GM21576 (cell line): ENCODE results near the gene UMAD1.
"Not testable (repeated sequence)": the region's sequence is repeated elsewhere in the genome, so short reads cannot be mapped to it uniquely, and the experiment has no call there.

Experiments
- ATAC-seq: cut with Tn5 transposase; IDR thresholded peaks from one replicate; pipeline ENCODE4 v1.9.1; 2021; ENCODE audit warnings: mild to moderate bottlenecking, moderate library complexity; ENCODE audit not compliant: unreplicated experiment

Gene UMAD1

GRCh38 chr7:7820939-7821338 is 180.4 kb downstream of the UMAD1 start:
- peak; percentile 36 for ATAC-seq

DNA sequence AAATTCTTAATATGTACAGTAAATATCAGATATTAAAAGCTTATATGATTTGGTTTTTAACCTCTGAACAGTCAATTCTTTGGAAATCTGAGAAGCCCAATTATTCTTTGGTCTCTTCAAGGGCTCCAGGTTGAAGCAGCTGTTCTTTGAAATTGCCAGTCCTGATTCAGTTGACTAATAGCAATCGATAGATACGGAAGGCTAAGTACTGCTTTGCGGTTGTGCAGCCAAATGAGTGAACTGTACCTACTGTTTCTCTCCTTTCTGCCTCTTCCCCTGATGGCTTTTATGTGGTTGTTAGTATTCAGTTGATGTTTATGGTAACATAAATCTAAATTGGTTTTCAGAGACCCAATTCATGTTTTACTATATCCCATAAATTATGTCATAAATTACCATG is 181.0 kb downstream of the UMAD1 start:
- no peak for ATAC-seq

- ATAC-seq, result not testable (repeated sequence)
These were observed 184.7 kb downstream of the UMAD1 start for GRCh38 chr7:7825294-7825693.

DNA sequence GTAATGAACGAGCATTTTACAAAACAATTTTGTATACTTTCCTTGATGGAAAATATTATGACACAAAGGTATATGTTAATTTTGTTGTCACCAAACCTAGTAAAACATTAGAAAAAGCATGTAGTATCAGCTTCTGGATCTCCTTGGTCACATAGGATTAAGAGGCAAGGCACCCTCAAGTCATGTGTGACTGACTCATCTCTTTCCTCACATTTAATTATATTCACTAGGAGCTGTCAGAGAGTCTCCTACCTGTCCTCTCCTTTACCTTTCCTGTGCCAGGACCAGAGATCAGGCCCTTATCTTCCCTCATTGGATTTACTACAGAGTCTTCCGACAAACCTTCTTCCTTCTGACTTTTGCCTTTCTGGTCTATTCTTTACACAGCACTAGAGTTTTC is 189.1 kb downstream of the UMAD1 start:
- ATAC-seq, result no peak

DNA sequence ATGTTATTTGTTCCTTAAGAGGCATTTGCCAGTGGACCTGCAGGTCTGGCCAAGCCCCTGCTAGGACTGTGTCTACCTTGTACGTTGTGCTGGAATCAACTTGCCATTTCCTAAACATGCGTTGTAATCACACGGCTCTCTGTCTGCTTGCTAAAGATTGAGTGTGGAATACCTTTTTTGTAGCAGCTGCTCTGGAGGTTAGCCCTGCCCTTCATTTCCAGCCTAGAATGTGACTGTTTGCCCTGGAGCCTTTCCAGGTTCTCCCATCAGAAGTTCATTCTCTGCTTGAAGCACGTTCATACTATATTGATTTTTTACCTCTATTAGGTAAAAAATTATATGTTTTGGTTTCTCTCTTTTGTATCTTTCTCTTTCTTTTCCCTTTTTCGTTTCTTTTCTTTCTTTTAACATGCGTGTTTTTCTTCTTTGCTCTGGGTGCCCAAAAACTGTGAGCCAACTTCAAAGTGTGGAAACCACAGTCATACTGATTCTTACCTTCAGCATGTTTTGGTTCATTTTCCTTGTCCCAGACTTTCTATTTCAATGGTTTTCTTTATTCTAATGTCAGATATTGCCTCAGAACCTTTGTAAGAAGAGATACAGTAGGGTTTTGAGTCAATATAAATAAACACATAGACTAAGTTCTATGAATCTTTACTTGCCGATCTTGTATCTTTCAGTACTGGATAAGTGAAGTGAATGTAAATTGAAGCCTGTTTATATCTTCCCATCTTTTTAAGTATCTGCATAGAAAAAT is 189.7 kb downstream of the UMAD1 start:
- ATAC-seq, result no peak

- ATAC-seq, result no peak
These were observed 192.0 kb downstream of the UMAD1 start for GRCh38 chr7:7832518-7832917.

DNA sequence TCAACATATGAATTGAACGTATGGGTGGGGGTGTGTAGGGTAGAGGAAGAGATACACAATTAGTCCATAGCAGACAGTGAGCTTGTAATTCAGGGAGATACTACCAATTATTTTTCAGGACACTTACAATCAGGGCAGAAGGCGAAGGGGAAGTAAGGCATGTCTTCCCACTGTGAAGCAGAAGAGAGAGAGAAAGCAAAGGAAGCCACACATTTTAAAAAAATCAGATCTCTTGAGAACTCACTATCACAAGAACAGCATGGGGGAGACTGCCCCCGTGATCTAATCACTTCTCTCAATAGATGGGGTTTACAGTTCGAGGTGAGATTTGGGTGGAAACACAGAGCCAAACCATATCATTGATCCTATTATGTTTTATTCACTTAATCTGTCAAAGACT is 194.2 kb downstream of the UMAD1 start:
- ATAC-seq, result no peak

DNA sequence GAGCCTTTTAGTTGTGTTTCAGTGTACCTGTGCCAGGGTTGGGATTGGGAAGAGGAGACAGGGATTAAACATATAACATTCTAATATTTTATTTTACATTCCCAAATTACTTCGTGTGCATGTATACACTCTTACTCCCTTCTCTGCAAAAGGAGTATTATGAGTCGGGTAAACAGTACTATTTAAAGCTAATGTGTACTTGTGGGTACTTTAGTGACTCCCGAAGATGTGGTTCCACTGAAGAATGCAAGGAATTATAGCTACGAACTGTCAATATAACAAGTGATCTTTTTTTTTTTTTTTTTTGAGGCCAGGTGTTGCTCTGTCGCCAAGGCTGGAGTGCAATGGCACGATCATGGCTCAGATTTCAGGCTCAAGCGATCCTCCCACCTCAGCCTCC is 200.5 kb downstream of the UMAD1 start:
- no peak for ATAC-seq

- no peak for ATAC-seq
These were observed 202.7 kb downstream of the UMAD1 start for GRCh38 chr7:7843240-7843639.

DNA sequence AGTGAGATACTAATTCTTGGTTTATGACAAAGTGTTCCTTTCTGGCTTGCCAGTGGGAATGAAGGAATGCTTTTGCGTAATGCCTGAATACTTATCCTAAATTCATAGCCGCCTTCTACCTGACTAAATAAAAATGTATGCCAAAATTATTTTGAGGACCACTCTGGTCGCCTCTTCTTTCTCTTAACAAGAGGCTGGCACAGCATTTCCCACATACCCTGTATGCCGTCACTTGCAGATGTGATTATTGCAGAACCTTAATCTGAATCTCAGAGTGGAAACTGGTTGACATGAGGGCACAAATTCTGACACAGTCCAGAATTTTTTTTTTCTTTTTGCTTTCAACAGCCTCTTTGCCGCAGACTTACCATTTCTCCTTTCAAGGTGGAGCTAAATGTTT is 203.4 kb downstream of the UMAD1 start:
- no peak for ATAC-seq

DNA sequence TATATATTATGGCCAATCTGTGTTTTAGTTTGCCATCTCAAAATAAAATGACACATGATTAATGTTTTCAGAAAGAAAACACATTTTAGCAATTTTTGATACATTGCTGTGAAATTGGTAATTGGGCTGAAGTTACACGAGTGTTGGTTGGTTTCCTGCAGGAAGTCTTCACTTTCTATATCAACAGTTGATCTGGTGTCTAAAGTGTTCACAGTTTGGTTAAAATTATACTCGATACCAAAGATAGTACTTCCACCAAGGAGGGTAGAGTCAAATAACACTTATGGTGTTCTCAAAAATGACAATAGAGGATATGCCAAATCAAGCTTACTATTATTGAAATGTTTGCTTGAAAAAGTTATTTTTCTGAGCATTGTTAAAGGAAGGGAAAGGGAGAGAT is 207.7 kb downstream of the UMAD1 start:
- ATAC-seq, result no peak

DNA sequence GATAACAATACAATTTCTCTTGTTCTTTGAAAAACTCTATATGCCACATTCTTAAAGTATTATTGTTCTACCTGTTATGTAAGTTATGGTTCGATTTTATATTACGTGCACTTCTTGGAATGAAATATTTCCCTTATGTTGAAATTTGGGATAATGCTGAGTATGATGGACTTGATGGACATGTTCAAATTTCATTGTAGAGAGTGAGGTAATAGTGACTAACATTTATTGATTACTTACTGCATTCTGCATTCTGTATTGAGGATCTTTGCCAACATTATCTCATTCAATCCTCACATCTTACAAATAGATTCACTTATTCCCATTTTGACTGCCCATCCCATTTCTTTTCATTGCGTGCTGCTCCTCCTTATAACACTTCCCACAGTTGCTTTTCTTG is 208.3 kb downstream of the UMAD1 start:
- ATAC-seq, result no peak

- no peak for ATAC-seq
These were observed 209.6 kb downstream of the UMAD1 start for GRCh38 chr7:7850150-7850549.

- no peak for ATAC-seq
These were observed 210.8 kb downstream of the UMAD1 start for GRCh38 chr7:7851381-7851780.

DNA sequence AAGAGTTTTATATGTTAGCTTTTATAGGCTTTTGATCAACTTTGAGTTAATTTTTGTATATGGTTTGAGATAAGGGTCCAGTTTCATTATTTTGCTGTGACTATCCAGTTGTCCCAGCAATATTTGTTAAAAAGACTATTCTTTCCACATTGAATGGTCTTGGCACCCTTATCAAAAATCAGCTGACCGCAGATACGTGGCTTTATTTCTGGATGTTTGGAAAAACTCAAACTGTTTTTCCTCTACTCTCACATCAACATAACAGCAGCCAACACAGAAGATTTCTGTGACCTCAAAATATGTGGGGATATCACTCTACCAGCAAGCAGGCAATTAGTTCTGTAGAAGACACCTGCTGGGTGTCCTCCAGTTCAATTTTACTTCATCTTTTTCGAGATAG is 211.4 kb downstream of the UMAD1 start:
- no peak for ATAC-seq

DNA sequence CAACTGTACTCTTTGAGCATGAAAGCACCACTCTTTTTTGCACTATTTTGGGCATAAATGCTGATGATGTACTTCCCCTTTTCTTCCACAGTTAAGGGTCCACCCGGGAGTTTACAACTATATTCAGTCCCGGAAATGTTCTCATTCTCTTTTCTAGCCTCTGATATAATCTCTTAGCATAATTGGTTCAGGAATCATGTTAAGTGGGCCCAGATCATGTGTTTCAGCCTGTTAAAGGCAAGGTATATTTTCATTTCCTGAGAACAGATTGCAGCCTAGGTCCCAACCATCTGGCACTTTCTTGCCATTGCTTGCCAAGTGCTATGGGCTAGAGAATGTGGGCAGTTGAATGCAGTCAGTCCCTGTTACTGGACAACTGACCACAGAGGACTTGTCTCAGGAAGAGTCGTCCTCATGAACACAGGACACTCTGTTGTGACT is 216.6 kb downstream of the UMAD1 start:
- no peak for ATAC-seq

GRCh38 chr7:7858559-7858958 is 218.0 kb downstream of the UMAD1 start:
- no peak for ATAC-seq

- no peak for ATAC-seq
These were observed 218.9 kb downstream of the UMAD1 start for GRCh38 chr7:7859411-7859810.

DNA sequence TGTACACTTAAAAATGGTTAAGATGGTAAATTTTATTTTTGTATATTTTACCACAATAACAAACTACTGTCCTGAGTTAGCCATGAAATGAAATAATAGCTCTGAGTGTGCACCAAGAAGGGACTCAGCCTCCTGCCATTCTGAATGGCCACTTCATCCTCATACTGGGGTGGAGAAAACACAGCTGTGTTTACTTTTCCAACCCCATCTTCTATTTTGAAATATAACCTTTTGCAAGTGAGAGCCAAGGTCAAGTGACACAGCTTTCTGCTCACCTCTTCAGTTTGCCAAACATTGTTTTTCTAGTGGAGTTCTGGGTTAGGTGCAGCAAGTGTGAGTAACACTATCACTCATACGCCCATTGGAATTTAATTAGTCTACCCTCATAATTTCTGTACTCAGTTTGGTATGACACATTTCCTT is 220.7 kb downstream of the UMAD1 start:
- no peak for ATAC-seq

DNA sequence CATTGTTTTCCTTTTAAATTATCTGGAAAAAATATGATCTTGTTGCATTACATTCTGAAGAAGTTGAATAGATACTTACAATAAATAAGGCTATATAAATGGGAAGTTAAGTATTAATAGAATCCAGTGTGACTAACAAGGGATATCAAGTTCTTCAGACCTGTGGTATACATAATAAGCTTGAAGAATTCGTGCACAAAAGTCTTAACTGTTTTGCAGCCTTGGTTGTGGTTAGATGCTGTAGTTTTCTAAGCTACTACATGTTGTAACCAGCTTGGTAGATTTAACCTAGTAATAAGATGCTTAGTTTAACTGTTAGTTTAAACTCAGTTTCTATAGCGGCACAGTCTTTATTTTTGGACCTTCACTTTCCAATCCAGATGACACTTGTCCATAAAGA is 221.8 kb downstream of the UMAD1 start:
- ATAC-seq, result no peak

DNA sequence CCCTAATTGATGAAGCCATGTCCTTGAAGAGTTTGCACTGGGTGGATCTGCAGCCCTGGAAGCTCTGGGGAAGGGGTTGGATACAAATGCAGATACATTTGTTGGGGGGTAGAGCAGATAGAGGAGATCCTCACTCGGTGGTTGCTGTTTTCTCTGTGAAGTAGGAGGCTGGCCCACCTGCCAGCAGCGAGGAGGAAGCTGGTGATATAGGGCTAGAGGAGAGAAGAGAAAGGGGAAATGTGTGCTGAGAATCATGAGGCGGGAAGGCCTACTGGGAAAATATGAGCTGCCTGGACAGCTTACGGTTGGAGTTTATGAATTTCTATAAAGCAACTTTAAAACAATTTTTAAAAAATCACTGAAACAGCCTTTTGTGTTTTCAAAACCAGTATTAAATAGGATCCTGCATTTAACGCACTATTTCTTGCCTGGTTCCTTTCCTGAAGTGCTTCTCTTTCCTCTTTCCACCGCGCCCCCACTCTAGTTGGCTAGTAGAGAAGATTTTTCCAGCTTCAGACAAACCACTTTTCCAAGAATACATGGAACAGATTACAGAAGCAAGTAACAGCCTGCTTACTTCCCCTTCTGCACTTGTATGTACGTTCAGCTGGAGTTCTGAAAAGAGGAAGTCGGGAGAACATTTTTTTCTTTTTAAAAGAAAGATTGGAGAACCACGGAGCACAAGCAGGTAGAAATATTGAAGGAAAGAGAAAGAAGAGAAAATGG is 227.5 kb downstream of the UMAD1 start:
- no peak for ATAC-seq

DNA sequence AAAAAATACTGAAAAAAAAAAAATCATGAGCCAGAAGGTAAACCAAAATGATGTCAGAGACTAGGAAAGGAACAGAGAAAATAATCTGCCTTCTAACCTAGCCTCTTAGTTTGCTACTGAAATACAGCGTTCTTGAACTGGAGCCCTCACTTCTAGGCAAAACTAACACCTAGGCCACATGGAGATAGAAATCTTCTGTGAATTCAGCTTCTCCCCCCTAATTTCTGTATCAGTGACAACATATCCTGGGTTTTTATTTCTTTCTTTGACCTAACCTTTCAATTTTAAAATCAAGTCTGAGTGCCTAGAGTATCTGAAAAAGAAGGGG is 228.0 kb downstream of the UMAD1 start:
- no peak for ATAC-seq

DNA sequence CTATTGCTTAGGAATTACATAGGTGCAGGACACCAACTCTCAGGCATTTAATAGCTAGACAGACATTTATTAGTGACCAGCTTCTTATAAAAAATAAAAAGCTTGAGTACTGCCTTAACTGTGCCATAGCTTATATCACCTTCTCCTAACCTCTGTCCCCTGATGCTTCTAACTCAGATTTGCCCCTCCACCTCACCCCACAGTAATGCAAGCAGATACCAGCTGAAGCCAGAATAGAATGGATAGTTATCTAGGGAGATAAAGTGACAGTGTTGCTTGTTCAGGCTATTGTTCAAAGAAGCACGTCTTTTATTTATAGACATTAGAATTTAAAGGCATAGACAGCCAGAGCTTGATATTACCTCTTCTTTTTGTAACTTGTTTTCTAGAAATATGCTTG is 228.5 kb downstream of the UMAD1 start:
- no peak for ATAC-seq
